NT2/D1 (cell line): ENCODE data around the gene EFCAB9.
"Not testable (repeated sequence)": the region's sequence is repeated elsewhere in the genome, so short reads cannot be mapped to it uniquely, and the experiment has no call there.

Source experiments
- DNase-seq: peaks from one replicate; pipeline ENCODE4 v3.0.0-alpha.2; 2011; ENCODE audit warnings: low read depth, low spot score
- H3K27me3 ChIP-seq: 2 replicates; pipeline ENCODE4 v1.6.0; 2011; ENCODE audit warnings: mild to moderate bottlenecking; ENCODE audit not compliant: insufficient read length, insufficient read depth
- H3K36me3 ChIP-seq: 2 replicates; pipeline ENCODE4 v1.6.1; 2011; ENCODE audit warnings: mild to moderate bottlenecking, low read length, mixed read lengths; ENCODE audit not compliant: insufficient read depth, insufficient read length
- H3K4me1 ChIP-seq: 2 replicates; pipeline ENCODE4 v1.5.1; 2011; ENCODE audit not compliant: insufficient read depth, insufficient read length
- H3K4me3 ChIP-seq: 2 replicates; pipeline ENCODE4 v1.5.1; 2011; ENCODE audit warnings: low read depth; ENCODE audit not compliant: insufficient read length
- H3K9ac ChIP-seq: 2 replicates; pipeline ENCODE4 v1.6.0; 2011; ENCODE audit warnings: low read depth; ENCODE audit not compliant: insufficient read length
- H3K9me3 ChIP-seq: 2 replicates; pipeline ENCODE4 v1.5.1; 2011; ENCODE audit warnings: mild to moderate bottlenecking, low read length; ENCODE audit not compliant: insufficient read depth
- SUZ12 ChIP-seq: IDR thresholded peaks from 2 replicates; pipeline ENCODE4 v1.6.1; 2011; ENCODE audit not compliant: insufficient read length, insufficient read depth; ENCODE audit errors: extremely low read depth
- YY1 ChIP-seq: IDR thresholded peaks from 2 replicates; pipeline ENCODE4 v1.6.1; 2011; ENCODE audit not compliant: insufficient read length, insufficient read depth
- ZNF274 ChIP-seq: IDR thresholded peaks from 2 replicates; pipeline ENCODE4 v1.6.1; 2011; ENCODE audit warnings: mild to moderate bottlenecking, low read depth, low read length

EFCAB9 gene

DNA sequence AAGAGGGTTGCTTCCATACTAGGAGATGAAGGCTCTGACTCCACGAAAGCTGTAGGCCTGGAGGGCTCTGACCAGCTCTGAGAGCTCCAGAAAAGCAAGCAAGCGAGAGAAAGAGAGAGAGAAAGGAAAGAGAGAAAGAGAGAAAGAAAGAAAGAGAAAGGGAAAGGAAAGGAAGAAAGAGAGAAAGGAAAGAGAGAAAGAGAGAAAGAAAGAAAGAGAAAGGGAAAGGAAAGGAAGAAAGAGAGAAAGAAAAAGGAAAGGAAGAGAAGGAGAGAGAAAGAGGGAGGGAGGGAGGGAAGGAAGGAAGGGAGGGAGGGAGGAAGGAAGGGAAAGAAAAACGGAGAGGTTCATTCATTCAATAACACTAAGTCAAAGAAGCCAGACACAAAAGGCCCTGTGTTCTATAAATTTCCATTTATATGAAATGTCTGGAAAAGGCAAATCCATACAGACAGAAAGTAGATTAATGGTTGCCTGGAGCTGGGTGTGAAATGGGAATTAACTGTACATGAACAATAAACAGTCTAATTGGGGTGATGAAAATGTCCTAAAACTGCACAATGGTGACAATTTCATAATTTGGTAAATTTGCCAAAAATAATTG lies 4.2 kb upstream of the EFCAB9 start:
- Histone ChIP-seq H3K27me3 (no peaks in the 10 kb centered on the region), H3K9me3 (no peaks in the 10 kb centered on the region), H3K4me1 (peaks cover 5% of the 10 kb centered on the region), H3K9ac (no peak overlapping the region), H3K4me3 (no peak overlapping the region), H3K36me3 (peaks cover 3% of the 10 kb centered on the region)
- no peak for DNase-seq
- no peak for TF ChIP-seq ZNF274
- TF ChIP-seq YY1 = no peak
- no peak for TF ChIP-seq SUZ12

- DNase-seq = no peak
- Histone ChIP-seq H3K36me3 (no peaks in the 10 kb centered on the region), H3K9me3 (peaks cover 9% of the 10 kb centered on the region; the same call in 1 of the 2 replicates), H3K27me3 (no peaks in the 10 kb centered on the region), H3K4me3 (no peak overlapping the region), H3K4me1 (no peaks in the 10 kb centered on the region), H3K9ac (no peak overlapping the region)
- TF ChIP-seq YY1 (no peak), SUZ12 (no peak), ZNF274 (no peak)
These were observed 1.2 kb downstream of the EFCAB9 start for GRCh38 chr5:172194985-172195774.

- not testable (repeated sequence) for H3K27me3 ChIP-seq, H3K4me1 ChIP-seq, H3K36me3 ChIP-seq, H3K9me3 ChIP-seq, H3K9ac ChIP-seq, DNase-seq, H3K4me3 ChIP-seq
These were observed 3.8 kb downstream of the EFCAB9 start for GRCh38 chr5:172197775-172198174.

DNA sequence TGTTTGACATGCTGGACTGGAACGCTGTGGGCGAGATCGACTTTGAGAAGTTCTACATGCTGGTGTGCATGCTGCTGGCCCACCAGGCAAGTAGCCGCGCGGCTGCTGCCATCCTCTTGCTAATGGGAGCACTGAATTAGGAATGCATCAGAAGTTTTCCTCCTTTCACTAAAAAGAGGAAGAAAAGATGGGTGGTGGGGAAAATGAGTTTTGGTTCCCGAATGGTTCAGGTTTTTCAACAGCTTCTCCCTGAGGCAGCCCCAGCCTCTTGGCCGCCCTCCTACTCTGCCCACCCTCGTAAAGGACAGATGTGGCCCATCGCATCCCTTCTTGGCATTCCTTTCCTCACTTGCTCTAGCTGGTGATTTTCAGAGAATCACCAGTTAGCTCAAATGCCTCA lies 5.5 kb downstream of the EFCAB9 start:
- H3K9ac ChIP-seq = no peak overlapping the region
- no peaks in the 10 kb centered on the region for H3K4me1 ChIP-seq
- no peak overlapping the region for H3K4me3 ChIP-seq
- no peaks in the 10 kb centered on the region for H3K27me3 ChIP-seq
- peaks cover 9% of the 10 kb centered on the region; the same call in 1 of the 2 replicates for H3K9me3 ChIP-seq
- TF ChIP-seq YY1 (no peak), ZNF274 (no peak), SUZ12 (no peak)
- H3K36me3 ChIP-seq = no peaks in the 10 kb centered on the region
- DNase-seq = no peak

DNA sequence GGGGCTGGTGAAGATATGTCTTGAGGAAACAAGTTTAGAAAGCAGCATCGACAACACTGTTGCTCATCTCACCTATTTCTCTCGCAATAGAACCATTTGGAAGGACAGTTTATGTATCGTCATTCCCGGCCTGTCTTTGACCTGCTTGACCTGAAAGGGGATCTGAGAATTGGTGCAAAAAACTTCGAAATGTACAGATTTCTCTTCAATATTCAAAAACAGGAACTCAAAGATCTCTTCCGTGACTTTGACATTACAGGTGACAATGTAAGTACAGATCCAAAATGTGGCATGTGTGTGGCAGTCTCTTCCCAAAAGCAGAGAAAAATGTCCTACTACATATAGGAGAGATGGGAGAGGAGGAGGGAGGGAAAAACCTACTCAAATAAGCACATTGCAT lies 6.5 kb downstream of the EFCAB9 start:
- peaks cover 9% of the 10 kb centered on the region; the same call in 1 of the 2 replicates for H3K9me3 ChIP-seq
- H3K9ac ChIP-seq = no peak overlapping the region
- no peaks in the 10 kb centered on the region for H3K4me1 ChIP-seq
- H3K36me3 ChIP-seq = no peaks in the 10 kb centered on the region
- H3K4me3 ChIP-seq = no peak overlapping the region
- no peak for DNase-seq
- H3K27me3 ChIP-seq = no peaks in the 10 kb centered on the region
- TF ChIP-seq YY1 (no peak), ZNF274 (no peak), SUZ12 (no peak)

GRCh38 chr5:172205984-172206383 lies 12.0 kb downstream of the EFCAB9 start:
- H3K36me3 ChIP-seq = peaks cover 18% of the 10 kb centered on the region
- H3K27me3 ChIP-seq, H3K4me1 ChIP-seq, DNase-seq, H3K4me3 ChIP-seq, H3K9me3 ChIP-seq, H3K9ac ChIP-seq: not testable (repeated sequence)

DNA sequence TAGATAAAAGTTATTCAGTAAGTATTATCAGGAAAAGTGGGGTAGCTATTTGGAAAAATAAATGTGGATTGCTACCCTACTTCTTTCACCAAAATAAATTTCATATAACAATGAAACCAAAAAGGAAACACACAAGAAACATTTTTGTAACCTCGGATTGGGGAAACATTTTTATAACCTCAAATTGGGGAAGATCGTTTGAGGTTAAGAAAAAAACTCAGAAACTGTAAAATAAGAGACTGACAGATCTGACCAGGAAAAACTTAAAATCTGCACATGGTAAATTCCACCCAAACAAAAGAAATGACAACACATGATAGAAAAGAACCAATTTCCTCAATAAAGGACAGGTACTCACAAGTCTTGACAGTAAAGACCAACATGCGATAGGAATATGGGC lies 13.5 kb downstream of the EFCAB9 start:
- no peak for DNase-seq
- TF ChIP-seq YY1 (no peak), SUZ12 (no peak), ZNF274 (no peak)
- no peaks in the 10 kb centered on the region for H3K27me3 ChIP-seq
- no peaks in the 10 kb centered on the region for H3K9me3 ChIP-seq
- H3K9ac ChIP-seq = no peak overlapping the region
- H3K4me1 ChIP-seq = no peaks in the 10 kb centered on the region
- H3K36me3 ChIP-seq = peaks cover 30% of the 10 kb centered on the region
- no peak overlapping the region for H3K4me3 ChIP-seq

DNA sequence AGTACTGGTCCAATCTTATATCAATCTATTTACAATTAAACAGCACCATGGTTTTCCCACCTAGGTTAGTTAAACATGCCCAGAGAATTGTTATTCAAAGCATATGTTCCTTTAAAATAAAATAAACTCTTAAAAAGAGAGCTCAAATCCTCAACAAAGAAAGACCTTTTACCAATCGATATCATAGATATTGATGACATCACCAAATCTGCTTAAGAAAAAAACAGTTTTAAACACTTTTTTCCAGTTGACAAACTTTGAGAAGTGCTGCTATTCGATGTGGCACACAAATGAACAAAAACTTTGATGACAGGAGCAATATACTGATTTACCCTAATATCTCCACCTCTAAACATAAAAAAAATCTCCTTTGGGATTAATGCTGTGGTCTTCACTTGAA lies 15.7 kb downstream of the EFCAB9 start:
- H3K9me3 ChIP-seq = no peaks in the 10 kb centered on the region
- H3K4me3 ChIP-seq = no peak overlapping the region
- H3K36me3 ChIP-seq = peaks cover 38% of the 10 kb centered on the region
- H3K9ac ChIP-seq = no peak overlapping the region
- H3K4me1 ChIP-seq = no peaks in the 10 kb centered on the region
- TF ChIP-seq SUZ12 (no peak), YY1 (no peak), ZNF274 (no peak)
- H3K27me3 ChIP-seq = no peaks in the 10 kb centered on the region
- no peak for DNase-seq
